NCI-H1417 (cell line): Measurements from ENCODE around the gene TMEM115.

ENCODE experiments used
- DNase-seq, 3 experiments: peaks; one replicate each; lab custom pipeline; 2025; lab: John Stamatoyannopoulos, UW

TMEM115 gene

GRCh38 chr3:50358911-50359759 is at the start of gene TMEM115:
Gene TMEM115, minus strand, starts transcription at chr3:50359521. Its CDS starts 458 bp downstream, at chr3:50359063.
- DNase-seq: peak; percentile 89 to 96 (median 89)

DNA sequence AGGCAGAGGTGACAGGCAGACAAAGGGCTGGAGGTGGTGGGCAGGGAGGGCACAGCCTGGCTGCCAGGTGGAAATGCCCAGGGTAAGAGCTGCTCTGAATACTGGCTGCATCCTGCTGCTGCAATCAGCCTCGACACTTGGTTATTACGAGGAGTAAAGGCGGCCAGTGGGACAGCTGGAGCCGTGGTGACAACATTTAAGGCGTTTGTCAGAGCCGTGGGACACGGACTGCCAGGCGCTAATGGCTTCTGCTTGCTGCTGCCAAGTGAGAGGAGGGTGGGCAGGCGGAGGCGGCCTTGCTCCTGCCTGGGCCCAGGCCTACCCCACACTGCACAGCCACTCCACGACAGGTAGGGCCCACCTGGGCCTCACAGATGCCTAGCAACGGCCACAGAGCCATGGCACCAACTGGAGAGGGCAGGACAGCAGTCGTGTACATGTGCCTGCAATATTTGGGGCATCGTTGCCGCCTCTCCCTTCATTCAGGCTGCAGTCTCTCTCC is 49.2 kb upstream of the TMEM115 start:
- DNase-seq: peak in 1 of 3 experiments; percentile 22

DNA sequence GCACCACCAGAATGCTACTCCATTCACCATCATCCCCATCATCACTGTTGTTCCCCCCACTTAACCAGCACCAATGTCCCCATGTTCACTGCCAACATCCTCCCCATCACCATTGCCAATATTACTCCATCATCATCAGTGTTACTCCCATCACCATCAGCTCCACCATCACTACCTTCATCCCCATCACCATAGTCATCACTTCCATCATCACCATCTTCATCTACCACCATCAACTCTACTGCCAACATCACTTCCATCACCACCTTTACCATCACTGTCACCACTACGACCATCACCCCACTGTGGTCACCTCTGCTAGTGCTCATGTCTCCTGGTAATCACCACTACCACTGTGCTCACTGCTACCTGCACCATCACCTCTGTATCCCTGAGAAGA is 47.2 kb upstream of the TMEM115 start:
- DNase-seq: no peak

- DNase-seq: no peak
Observed at GRCh38 chr3:50405249-50405648, 45.9 kb upstream of the TMEM115 start.

DNA sequence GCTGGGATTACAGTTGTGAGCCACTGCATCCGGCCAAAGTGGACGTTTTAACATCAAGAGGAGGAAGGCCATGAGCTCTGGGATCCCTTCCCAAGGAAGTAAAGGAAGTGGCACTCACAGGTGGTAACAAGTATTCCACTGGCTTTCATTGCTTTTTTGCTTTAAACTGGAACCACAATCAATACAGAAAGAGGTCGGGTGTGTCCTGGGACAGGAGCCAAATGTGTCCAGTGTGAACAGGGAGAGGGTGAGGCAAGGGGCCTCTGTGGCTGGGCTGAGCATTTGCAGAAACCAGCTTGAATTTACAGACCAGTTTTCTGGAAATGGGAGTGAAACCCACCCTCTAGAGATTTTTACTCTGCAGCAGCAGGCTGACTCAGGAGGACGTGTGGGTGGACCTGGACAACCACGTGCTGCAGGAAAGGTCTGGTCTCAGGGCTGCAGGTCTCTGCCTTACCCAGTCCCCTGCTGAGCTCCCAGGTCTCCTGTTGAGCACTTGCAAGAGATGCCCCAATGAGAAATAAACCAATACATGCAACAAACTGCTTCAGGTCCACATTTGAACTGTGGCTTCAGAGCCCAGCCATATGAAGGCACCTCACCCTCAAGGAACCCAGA is 42.8 kb upstream of the TMEM115 start:
- no peak for DNase-seq

DNA sequence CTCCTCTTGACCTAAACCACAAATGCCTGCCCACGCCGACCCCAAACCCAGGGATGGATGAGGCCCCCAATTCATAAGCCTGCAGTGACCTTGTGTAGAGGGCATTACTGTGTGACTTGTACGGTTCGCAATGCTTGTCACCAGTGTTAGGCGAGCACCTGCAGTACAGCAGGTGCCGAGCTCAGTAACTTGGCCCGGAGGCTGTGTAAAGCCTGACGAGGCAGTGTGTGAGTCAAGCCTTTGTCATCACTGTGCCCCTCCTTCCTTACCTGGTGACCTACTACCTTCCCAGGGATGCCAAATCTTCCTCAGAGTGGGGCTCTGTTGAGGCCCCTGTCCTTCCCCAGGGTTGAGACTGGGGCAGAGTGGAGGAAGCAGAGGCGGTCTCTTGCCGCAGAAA is 37.2 kb upstream of the TMEM115 start:
- DNase-seq: peak in 1 of 3 experiments; percentile 3

- no peak for DNase-seq
Observed at GRCh38 chr3:50395070-50395860, 35.9 kb upstream of the TMEM115 start.

DNA sequence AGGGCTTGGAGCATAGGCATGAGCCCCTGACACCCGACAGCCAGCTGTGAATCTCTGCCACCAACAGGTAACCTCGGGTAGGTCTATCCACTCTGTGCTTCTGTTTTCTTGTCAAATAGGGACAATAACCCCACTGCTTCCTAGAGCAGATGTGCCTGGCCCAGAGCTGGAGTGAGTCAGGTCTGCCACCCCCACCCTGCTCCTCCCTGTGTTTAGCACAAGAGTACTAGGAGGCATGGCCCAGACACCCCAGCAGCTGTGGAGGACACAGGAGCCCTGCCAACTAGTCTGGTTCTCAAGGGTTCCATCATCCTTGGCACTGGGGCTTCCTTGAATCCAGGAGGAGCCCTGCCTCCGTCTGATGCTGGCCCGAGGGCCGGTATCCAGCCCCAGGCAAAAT is 33.7 kb upstream of the TMEM115 start:
- DNase-seq: no peak

- DNase-seq: no peak
Observed at GRCh38 chr3:50392101-50392715, 32.9 kb upstream of the TMEM115 start.

GRCh38 chr3:50390508-50391224 is 31.3 kb upstream of the TMEM115 start:
- DNase-seq: peak in 2 of 3 experiments; percentile 23 to 71

DNA sequence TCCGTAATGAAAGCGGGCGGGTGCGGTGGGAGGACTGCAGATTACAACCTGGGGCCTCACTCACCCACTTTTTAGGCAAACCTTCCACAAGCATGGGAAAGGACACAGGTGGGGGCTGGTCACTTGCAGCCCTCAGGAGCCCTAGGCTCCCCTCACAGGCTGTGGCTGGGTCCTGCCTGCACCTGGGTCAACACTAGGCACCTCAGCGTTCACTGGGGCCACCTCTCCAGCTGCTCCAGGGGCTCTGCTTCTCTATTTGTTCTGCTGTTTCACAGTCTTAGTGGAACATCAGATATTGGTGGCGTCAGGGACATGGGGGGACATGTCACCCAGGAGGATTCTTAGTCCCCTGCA is 30.1 kb upstream of the TMEM115 start:
- no peak for DNase-seq

DNA sequence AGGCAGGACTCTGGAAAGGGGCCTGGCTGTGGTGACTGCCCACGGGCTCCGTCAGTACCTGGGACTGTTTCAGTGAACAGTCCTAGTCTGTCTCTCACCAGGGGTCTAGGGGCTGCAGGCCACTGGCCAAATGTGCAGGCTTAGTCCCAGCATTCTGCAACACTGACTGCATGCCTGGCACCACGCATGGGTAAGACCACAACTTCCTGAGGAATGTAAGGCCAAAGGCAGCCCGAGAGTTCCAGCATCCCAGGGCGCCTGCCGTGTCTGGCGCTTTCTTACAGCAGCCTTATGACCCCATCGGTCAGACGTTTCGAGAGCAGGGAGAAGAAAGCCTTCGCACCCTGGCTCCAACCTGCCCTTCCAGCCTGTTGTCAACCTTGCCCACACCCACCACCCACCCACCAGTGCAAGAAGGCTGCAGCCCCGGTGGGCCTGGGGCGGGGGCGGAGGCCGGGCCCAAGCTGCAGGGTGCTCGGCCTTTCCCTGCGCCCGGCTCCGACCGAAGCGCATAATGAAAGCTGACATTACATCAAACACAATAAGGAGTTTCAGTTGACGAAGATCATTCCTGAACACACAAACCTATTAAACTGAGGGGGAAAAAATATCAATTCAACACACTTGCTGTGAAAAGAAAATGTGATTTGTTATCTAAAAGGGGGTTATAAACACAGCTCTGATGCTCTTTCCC is 29.5 kb upstream of the TMEM115 start:
- no peak for DNase-seq

- peak in 2 of 3 experiments; percentile 51 to 69 for DNase-seq
Observed at GRCh38 chr3:50388016-50388719, 28.8 kb upstream of the TMEM115 start.

DNA sequence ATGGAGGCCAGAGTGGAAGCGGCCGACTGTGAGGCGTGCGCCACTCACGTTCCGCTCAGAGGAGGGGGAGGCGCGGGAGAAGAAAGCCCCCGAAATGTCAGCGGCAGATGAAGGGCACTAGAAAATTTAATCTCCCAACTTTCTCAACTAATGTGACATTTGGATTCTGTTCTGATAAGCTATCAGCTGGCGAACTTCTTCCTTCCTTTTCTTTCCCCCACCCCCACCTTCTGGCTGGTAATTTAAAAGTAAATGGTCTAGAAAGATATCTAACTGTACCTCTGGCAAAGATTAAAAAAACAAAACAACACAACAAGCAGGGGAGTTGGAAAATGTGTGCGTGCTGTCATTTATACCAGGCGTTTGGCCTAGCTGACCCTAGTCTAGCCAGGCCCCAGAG is 26.4 kb upstream of the TMEM115 start:
- no peak for DNase-seq

DNA sequence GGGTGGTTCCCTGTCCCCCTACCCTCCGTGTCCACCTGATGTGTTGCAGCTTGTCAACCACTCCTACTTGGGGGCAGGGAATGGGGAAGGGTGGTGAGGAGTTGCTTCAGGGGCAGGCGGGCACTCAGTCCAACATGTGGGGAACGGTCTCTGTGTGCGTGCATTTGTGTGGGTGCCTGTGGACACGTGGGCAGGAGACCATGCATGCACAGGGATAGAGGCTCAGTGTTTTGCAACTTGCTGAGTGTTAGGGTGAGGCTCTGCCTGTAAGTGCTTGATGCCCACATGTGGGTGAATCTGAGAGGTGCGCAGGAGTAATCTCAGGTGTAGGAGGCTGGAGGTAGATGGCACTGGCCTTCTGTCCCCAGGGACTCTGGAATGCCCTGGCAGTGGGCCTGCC is 24.4 kb upstream of the TMEM115 start:
- DNase-seq: no peak

GRCh38 chr3:50382722-50383121 is 23.4 kb upstream of the TMEM115 start:
- DNase-seq: peak in 2 of 3 experiments; percentile 7 to 13

GRCh38 chr3:50381383-50381782 is 22.1 kb upstream of the TMEM115 start:
- DNase-seq: peak; percentile 6 to 88 (median 62)

GRCh38 chr3:50380405-50381085 is 21.2 kb upstream of the TMEM115 start:
- no peak for DNase-seq

DNA sequence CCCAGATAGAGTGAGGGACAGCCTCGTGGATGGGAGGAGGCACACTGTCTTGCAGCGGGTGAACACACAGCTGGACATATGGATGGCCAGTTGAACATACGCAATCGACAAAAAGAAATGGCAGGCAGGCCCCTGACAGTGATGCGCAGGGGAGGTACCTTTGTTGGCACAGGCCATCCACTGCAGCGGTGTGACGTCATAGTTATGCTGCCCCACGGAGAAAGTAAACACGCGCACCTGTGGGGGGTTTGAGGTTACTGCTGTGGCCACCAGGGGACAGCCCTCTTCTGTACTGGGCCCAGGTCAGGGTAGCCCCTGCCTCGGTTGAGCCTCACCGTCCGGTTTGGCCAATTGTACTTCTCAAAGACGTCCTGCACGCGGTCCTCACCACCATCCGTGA is 19.4 kb upstream of the TMEM115 start:
- DNase-seq: peak in 1 of 3 experiments; percentile 18
